HTERT RPE-1 (cell line): Measurements from ENCODE around the gene RMND5B.

Source experiments
- in situ Hi-C: fragments of 300-500 bp; cut with MboI; formaldehyde crosslinking; loops from 4 replicates; pipeline ENCODE4 v1.14.3; 2020; ENCODE audit warnings: low sequenced_read_pairs

RMND5B gene

GRCh38 chr5:178113141-178113787 lies 17.6 kb upstream of the RMND5B start, which contains the start of gene N4BP3:
Gene N4BP3, plus strand, starts transcription at chr5:178113532. Its CDS starts 6,052 bp downstream, at chr5:178119584.
- in situ Hi-C loops = no loop called here

- in situ Hi-C loops = no loop called here
Measured at GRCh38 chr5:178113841-178114324, 16.9 kb upstream of the RMND5B start.

- in situ Hi-C loops = no loop called here
Measured at GRCh38 chr5:178114325-178115135, 16.3 kb upstream of the RMND5B start.

- in situ Hi-C loops = no loop called here
Measured at GRCh38 chr5:178115136-178115813, 15.5 kb upstream of the RMND5B start.

- in situ Hi-C loops = no loop called here
Measured at GRCh38 chr5:178115814-178116142, 15.0 kb upstream of the RMND5B start.

GRCh38 chr5:178116143-178116885 lies 14.5 kb upstream of the RMND5B start:
- in situ Hi-C loops = no loop called here

GRCh38 chr5:178117923-178118701 lies 12.7 kb upstream of the RMND5B start:
- in situ Hi-C loops = no loop called here

GRCh38 chr5:178119915-178120606 lies 10.8 kb upstream of the RMND5B start:
- in situ Hi-C loops = no loop called here

- in situ Hi-C loops = no loop called here
Measured at GRCh38 chr5:178120607-178121357, 10.0 kb upstream of the RMND5B start.

- in situ Hi-C loops = no loop called here
Measured at GRCh38 chr5:178121391-178122276, 9.2 kb upstream of the RMND5B start.

GRCh38 chr5:178122346-178122745 lies 8.5 kb upstream of the RMND5B start:
- in situ Hi-C loops = no loop called here

- in situ Hi-C loops = no loop called here
Measured at GRCh38 chr5:178123094-178123965, 7.5 kb upstream of the RMND5B start.

- in situ Hi-C loops = no loop called here
Measured at GRCh38 chr5:178123966-178124925, 6.6 kb upstream of the RMND5B start.

GRCh38 chr5:178125253-178125906 lies 5.4 kb upstream of the RMND5B start:
- in situ Hi-C loops = no loop called here

GRCh38 chr5:178126556-178126955 lies 4.3 kb upstream of the RMND5B start:
- in situ Hi-C loops = no loop called here
